Right atrium auricular region (tissue), 2 donors: Measurements from ENCODE around the gene PCDHGA2. TPM values are rescaled to one million over a fixed set of nuclear protein-coding genes. Genes with fewer than 3 reads are reported as not detected.
A peak's percentile ranks its signal among the peaks of the same experiment; 100 is the strongest.

Experiments
- DNase-seq: peaks from one replicate; pipeline ENCODE4 v3.0.0-alpha.2; 2019; ENCODE audit warnings: low spot score
- H3K27ac ChIP-seq, 2 donors: fragments of 200-600 bp; sonication (generic); 1 replicate in 1 of 2; 2 replicates in 1 of 2; pipeline ENCODE4 v1.5.1; 2016 to 2019
- H3K27me3 ChIP-seq, 2 donors: fragments of 200-600 bp; sonication (generic); one replicate each; pipeline versions ENCODE4 v1.5.1 to v1.6.0; 2017 to 2019
- H3K36me3 ChIP-seq: fragments of 200-600 bp; sonication (generic); one replicate; pipeline ENCODE4 v1.5.1; 2016
- H3K4me1 ChIP-seq, 2 donors: fragments of 200-600 bp; sonication (generic); one replicate each; pipeline versions ENCODE4 v1.5.1 to v1.6.0; 2017 to 2019
- H3K4me3 ChIP-seq, 2 donors: fragments of 200-600 bp; sonication (generic); 1 replicate in 1 of 2; 2 replicates in 1 of 2; pipeline ENCODE4 v1.5.1; 2017 to 2019; ENCODE audit warnings: mild to moderate bottlenecking in 1 of 2, moderate library complexity in 1 of 2
- H3K9me3 ChIP-seq, 2 donors: fragments of 200-600 bp; sonication (generic); one replicate each; pipeline ENCODE4 v1.5.1; 2019
- total RNA-seq, 2 donors: library from RNA; depleted of rRNA; stranded (reverse); fragments of >200 nt; gene quantifications; one replicate each; pipeline ENCODE4 v1.1.0, GENCODE V29; 2016
- TF ChIP-seq, protein P1 (sequence below), 2 donors: fragments of 200-600 bp; sonication (generic); IDR thresholded peaks; one replicate each; pipeline ENCODE4 v1.5.1; 2019; ENCODE audit warnings: antibody characterized with exemption in 2 of 2

The PCDHGA2 gene
- total RNA-seq, 2 donors from 2014 or later = 7.5 to 7.7 TPM

DNA sequence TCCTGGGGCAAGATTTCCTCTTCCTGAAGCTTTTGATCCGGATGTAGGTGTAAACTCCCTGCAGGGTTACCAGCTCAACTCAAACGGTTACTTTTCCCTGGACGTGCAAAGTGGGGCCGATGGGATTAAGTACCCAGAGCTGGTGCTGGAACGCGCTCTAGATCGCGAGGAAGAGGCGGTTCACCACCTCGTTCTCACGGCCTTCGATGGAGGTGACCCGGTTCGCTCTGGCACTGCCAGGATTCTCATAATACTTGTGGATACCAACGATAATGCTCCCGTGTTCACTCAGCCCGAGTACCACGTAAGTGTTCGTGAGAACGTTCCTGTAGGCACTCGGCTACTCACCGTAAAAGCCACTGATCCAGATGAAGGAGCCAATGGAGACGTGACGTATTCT lies 17.1 kb downstream of the PCDHGA2 start:
- TF ChIP-seq, protein P1, sequence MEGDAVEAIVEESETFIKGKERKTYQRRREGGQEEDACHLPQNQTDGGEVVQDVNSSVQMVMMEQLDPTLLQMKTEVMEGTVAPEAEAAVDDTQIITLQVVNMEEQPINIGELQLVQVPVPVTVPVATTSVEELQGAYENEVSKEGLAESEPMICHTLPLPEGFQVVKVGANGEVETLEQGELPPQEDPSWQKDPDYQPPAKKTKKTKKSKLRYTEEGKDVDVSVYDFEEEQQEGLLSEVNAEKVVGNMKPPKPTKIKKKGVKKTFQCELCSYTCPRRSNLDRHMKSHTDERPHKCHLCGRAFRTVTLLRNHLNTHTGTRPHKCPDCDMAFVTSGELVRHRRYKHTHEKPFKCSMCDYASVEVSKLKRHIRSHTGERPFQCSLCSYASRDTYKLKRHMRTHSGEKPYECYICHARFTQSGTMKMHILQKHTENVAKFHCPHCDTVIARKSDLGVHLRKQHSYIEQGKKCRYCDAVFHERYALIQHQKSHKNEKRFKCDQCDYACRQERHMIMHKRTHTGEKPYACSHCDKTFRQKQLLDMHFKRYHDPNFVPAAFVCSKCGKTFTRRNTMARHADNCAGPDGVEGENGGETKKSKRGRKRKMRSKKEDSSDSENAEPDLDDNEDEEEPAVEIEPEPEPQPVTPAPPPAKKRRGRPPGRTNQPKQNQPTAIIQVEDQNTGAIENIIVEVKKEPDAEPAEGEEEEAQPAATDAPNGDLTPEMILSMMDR (IDR thresholded peaks at IDR 0.05) = no peak
- H3K4me3 ChIP-seq = peak overlapping the region in 1 of 2 donors; percentile 43
- H3K27me3 ChIP-seq = no peaks in the 10 kb centered on the region
- no peak overlapping the region for H3K27ac ChIP-seq
- no peak for DNase-seq
- H3K36me3 ChIP-seq = no peaks in the 10 kb centered on the region
- H3K9me3 ChIP-seq = peaks cover 0 to 97% of the 10 kb centered on the region in 2 donors
- no peaks in the 10 kb centered on the region for H3K4me1 ChIP-seq

DNA sequence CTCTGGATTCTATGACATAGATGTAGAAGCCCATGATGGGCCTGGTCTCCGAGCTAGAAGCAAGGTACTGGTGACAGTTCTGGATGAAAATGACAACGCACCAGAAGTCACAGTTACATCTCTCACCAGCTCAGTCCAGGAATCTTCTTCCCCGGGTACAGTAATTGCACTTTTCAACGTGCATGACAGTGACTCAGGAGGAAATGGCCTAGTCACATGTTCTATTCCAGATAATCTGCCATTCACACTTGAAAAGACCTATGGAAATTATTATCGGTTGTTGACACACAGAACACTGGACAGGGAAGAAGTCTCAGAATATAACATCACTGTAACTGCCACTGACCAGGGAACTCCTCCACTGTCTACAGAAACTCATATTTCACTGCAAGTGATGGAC lies 17.6 kb downstream of the PCDHGA2 start:
- H3K27me3 ChIP-seq = no peaks in the 10 kb centered on the region
- no peak overlapping the region for H3K27ac ChIP-seq
- DNase-seq = no peak
- H3K9me3 ChIP-seq = peaks cover under 1 to 97% of the 10 kb centered on the region in 2 donors
- H3K4me3 ChIP-seq = no peak overlapping the region
- TF ChIP-seq, protein P1 (IDR thresholded peaks at IDR 0.05) = no peak
- no peaks in the 10 kb centered on the region for H3K4me1 ChIP-seq
- no peaks in the 10 kb centered on the region for H3K36me3 ChIP-seq

DNA sequence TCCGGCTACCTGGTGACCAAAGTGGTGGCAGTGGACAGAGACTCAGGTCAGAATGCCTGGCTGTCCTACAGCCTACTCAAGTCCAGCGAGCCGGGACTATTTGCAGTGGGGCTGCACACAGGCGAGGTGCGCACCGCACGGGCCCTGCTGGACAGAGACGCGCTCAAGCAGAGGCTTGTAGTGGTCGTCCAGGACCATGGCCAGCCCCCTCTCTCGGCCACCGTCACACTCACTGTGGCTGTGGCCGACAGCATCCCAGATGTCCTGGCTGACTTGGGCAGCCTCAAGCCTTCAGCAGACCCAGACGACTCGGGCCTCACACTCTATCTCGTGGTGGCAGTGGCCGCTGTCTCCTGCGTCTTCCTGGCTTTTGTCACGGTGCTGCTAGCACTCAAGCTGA lies 18.4 kb downstream of the PCDHGA2 start:
- no peaks in the 10 kb centered on the region for H3K36me3 ChIP-seq
- DNase-seq = no peak
- no peak overlapping the region for H3K4me3 ChIP-seq
- peaks cover 5 to 97% of the 10 kb centered on the region in 2 donors for H3K9me3 ChIP-seq
- H3K27ac ChIP-seq = no peak overlapping the region
- no peaks in the 10 kb centered on the region for H3K27me3 ChIP-seq
- no peaks in the 10 kb centered on the region for H3K4me1 ChIP-seq
- TF ChIP-seq, protein P1 (IDR thresholded peaks at IDR 0.05) = no peak

DNA sequence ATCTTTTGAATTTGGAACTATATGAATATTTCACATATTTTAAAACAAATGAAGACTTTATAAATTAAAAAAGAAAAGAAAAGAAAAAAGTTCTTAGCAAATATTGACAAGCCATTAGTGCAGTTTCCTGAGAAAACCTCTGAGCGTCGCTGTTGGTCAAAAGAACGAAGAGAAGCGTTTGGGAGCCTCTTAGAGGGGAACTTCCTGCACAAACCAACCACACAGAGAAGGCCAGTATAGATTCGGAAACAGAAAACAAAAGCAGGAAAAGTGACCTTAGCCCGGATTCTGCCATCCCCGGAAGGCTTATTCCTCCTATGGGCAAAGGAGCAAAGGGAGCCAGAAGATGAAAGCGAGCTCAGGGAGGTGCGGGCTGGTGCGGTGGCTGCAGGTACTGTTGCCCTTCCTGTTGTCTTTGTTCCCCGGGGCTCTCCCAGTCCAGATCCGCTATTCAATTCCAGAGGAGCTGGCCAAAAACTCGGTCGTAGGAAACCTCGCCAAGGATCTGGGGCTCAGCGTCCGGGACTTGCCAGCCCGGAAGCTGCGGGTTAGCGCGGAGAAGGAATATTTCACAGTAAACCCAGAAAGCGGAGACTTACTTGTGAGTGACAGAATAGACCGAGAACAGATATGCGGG lies 21.3 kb downstream of the PCDHGA2 start, which contains the start of gene PCDHGB2:
PCDHGB2 (plus strand) TSS at position 205 of the 637 bp plus-strand sequence; CDS start at position 347, 142 bp downstream.
- TF ChIP-seq, protein P1 (IDR thresholded peaks at IDR 0.05) = peak; percentile 16 to 57
- H3K27me3 ChIP-seq = no peaks in the 10 kb centered on the region
- H3K9me3 ChIP-seq = peaks cover 11 to 98% of the 10 kb centered on the region in 2 donors
- no peaks in the 10 kb centered on the region for H3K4me1 ChIP-seq
- no peak within 1 kb of the TSS for H3K27ac ChIP-seq
- H3K4me3 ChIP-seq = peak within 1 kb of the TSS; percentile 25 to 28
- DNase-seq = no peak
- no peaks in the 10 kb centered on the region for H3K36me3 ChIP-seq

DNA sequence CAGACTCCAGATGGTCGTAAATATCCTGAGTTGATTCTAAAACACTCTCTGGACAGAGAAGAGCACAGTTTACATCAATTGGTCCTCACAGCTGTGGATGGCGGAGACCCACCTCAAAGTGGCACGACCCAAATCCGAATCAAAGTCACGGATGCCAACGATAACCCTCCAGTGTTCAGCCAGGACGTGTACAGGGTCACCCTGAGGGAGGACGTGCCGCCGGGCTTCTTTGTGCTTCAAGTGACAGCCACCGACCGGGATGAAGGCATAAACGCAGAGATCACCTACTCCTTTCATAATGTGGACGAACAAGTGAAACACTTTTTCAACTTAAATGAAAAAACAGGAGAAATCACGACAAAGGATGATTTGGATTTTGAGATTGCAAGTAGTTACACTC lies 22.1 kb downstream of the PCDHGA2 start:
- H3K27ac ChIP-seq = no peak overlapping the region
- TF ChIP-seq, protein P1 (IDR thresholded peaks at IDR 0.05) = no peak

DNA sequence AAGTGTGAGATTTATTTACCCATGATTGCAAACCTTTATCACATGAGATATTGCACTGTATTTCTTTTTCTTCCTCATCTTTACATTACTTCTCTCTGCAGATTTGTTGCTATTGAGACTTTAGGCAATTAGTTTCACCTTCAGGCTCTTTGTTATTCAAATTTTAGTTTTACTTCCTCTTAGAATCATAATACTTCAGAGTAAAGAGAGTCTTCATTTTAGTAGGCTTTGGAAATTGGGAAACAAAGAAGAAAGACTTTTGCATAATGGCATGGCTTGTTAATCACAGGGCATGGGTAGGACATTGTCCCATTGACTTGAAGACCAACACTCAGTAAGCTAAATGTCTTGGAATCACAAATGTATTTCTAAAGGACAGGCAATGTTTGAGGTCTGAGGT lies 24.2 kb downstream of the PCDHGA2 start:
- H3K27me3 ChIP-seq = no peaks in the 10 kb centered on the region
- peaks cover 22 to 96% of the 10 kb centered on the region in 2 donors for H3K9me3 ChIP-seq
- H3K4me3 ChIP-seq = no peak overlapping the region
- TF ChIP-seq, protein P1 (IDR thresholded peaks at IDR 0.05) = no peak
- H3K27ac ChIP-seq = no peak overlapping the region
- no peaks in the 10 kb centered on the region for H3K36me3 ChIP-seq
- no peak for DNase-seq
- no peaks in the 10 kb centered on the region for H3K4me1 ChIP-seq

More for the DNA sequence above, 22.1 kb downstream of the PCDHGA2 start:
- Histone ChIP-seq H3K4me3 (no peak overlapping the region), H3K9me3 (peaks cover 19 to 98% of the 10 kb centered on the region in 2 donors), H3K4me1 (no peaks in the 10 kb centered on the region), H3K36me3 (no peaks in the 10 kb centered on the region), H3K27me3 (no peaks in the 10 kb centered on the region)
- DNase-seq = no peak
